K562 (cell line): ENCODE data around the gene DAAM1. TPM values are rescaled to one million over a fixed set of nuclear protein-coding genes. Genes with fewer than 3 reads are reported as not detected.

Experiments
- ATAC-seq: fragments of 200-7000 bp; cut with Tn5 transposase; 3 replicates; pipeline ENCODE4 v1.9.1; 2020; ENCODE audit warnings: moderate library complexity
- BruUV-seq: library from RNA; stranded (reverse); fragments of 400-500 nt; replicated peaks from 2 replicates; lab custom pipeline; 2021; lab: Mats Ljungman, UMichigan
- CTCF ChIA-PET: fragments of 300-600 bp; formaldehyde crosslinking; extraction: SDS; loops from one replicate; lab custom pipeline; 2021; ENCODE audit warnings: low intra/inter-chr PET ratio; lab: Yijun Ruan, JAX
- POLR2A ChIA-PET: fragments of 300-600, 350-650 bp; sonication (Branson Sonifier 250); formaldehyde crosslinking; extraction: SDS; loops from one replicate; lab custom pipeline; 2021; ENCODE audit warnings: antibody characterized with exemption, inconsistent platforms; lab: Yijun Ruan, JAX
- DNase-seq, 4 experiments: peaks; one replicate each; pipeline versions ENCODE4 v3.0.0 to v3.0.0-alpha.2; 2011 to 2018; ENCODE audit warnings: low spot score in 3 of 4, mixed read lengths in 3 of 4; ENCODE audit errors: extremely low read depth in 1 of 4
- FAIRE-seq: peaks from 2 replicates; lab custom pipeline; 2011; peaks lifted over from hg19 to GRCh38; lab: Jason Lieb, UNC
- H2AFZ ChIP-seq: 2 replicates; pipeline ENCODE4 v1.6.0; 2011; ENCODE audit warnings: low read depth, low read length, control low read depth, inconsistent platforms
- H3K27ac ChIP-seq: fragments of 200-600 bp; 3 replicates; pipeline ENCODE4 v1.8.0; 2011; ENCODE audit warnings: low read depth, mild to moderate bottlenecking, control low read depth, inconsistent platforms, low read length, moderate library complexity, mixed read lengths; ENCODE audit errors: extremely low read depth
- H3K27me3 ChIP-seq, 2 experiments: fragments of 300-600 bp in 1 of 2; 2 replicates in 1 of 2; 3 replicates in 1 of 2; pipeline versions ENCODE4 v1.6.0 to v1.8.0; 2011; ENCODE audit warnings: inconsistent platforms in 2 of 2, low read length in 2 of 2, mild to moderate bottlenecking in 1 of 2, mixed read lengths in 1 of 2, moderate library complexity in 1 of 2; ENCODE audit not compliant: control insufficient read depth in 2 of 2, insufficient read depth in 2 of 2
- H3K36me3 ChIP-seq: fragments of 300-600 bp; 3 replicates; pipeline ENCODE4 v1.8.0; 2011; ENCODE audit warnings: mild to moderate bottlenecking, low read length, inconsistent platforms; ENCODE audit not compliant: control insufficient read depth, insufficient read depth
- H3K4me1 ChIP-seq, 2 experiments: fragments of 200-600 bp in 1 of 2; replicated peaks in 1 of 2; 2 replicates in 1 of 2; 3 replicates in 1 of 2; pipeline versions ENCODE4 v1.5.1 to v1.8.0; 2011; ENCODE audit warnings: inconsistent platforms in 2 of 2, low read length in 2 of 2, mild to moderate bottlenecking in 1 of 2, mixed read lengths in 1 of 2, moderate library complexity in 1 of 2; ENCODE audit not compliant: control insufficient read depth in 2 of 2, insufficient read depth in 2 of 2
- H3K4me2 ChIP-seq: 2 replicates; pipeline ENCODE4 v1.6.1; 2011; ENCODE audit warnings: low read length, control low read depth, inconsistent platforms, mixed read lengths; ENCODE audit not compliant: insufficient read depth
- H3K4me3 ChIP-seq: fragments of 200-600 bp; sonication (generic), shearing (Covaris generic); 2 replicates; pipeline ENCODE4 v1.5.1; 2016; ENCODE audit warnings: control low read depth, inconsistent platforms
- H3K79me2 ChIP-seq: fragments of 200-600 bp; 3 replicates; pipeline ENCODE4 v1.8.0; 2011; ENCODE audit warnings: low read length, inconsistent platforms; ENCODE audit not compliant: control insufficient read depth, insufficient read depth
- H3K9ac ChIP-seq, 2 experiments: 2 replicates each; pipeline versions ENCODE4 v1.6.0 to v1.6.1; 2011; ENCODE audit warnings: low read depth in 2 of 2, low read length in 2 of 2, control low read depth in 1 of 2, inconsistent platforms in 1 of 2, mild to moderate bottlenecking in 1 of 2, mixed read lengths in 1 of 2; ENCODE audit not compliant: insufficient read depth in 1 of 2
- H3K9me1 ChIP-seq: one replicate; pipeline ENCODE4 v1.6.0; 2011; ENCODE audit warnings: inconsistent platforms, mild to moderate bottlenecking, low read length, moderate library complexity; ENCODE audit not compliant: control insufficient read depth, insufficient read depth
- H3K9me3 ChIP-seq: replicated peaks from 2 replicates; pipeline ENCODE4 v1.5.1; 2011; ENCODE audit warnings: low read depth, low read length, inconsistent platforms; ENCODE audit not compliant: control insufficient read depth, insufficient read depth
- H4K20me1 ChIP-seq: replicated peaks from 2 replicates; pipeline ENCODE4 v1.6.1; 2011; ENCODE audit warnings: low read length, inconsistent platforms, mixed read lengths; ENCODE audit not compliant: control insufficient read depth, insufficient read depth
- BRCA1 ChIP-seq, 2 experiments: fragments of 450-650 bp in 1 of 2; sonication (generic) in 1 of 2; formaldehyde crosslinking in 1 of 2; IDR thresholded peaks; 2 replicates each; pipeline versions ENCODE4 v1.5.0 to v1.6.1; 2017 to 2020; ENCODE audit warnings: mild to moderate bottlenecking in 1 of 2, missing genetic modification reagents in 1 of 2
- CBX2 ChIP-seq: fragments of 200-600 bp; sonication (generic); IDR thresholded peaks from one replicate; pipeline ENCODE4 v1.6.1; 2012; ENCODE audit warnings: mild to moderate bottlenecking, low read length, inconsistent platforms; ENCODE audit not compliant: insufficient read depth, poor library complexity, severe bottlenecking
- E2F5 ChIP-seq: sonication (generic); formaldehyde crosslinking; IDR thresholded peaks from 2 replicates; pipeline ENCODE4 v1.8.0; 2022; ENCODE audit warnings: mild to moderate bottlenecking, missing genetic modification reagents
- GTF2E2 ChIP-seq: fragments of 200-800 bp; sonication (Bioruptor generic); IDR thresholded peaks from 2 replicates; pipeline ENCODE4 v1.6.1; 2016; ENCODE audit warnings: missing genetic modification characterization, missing compliant biosample characterization
- NFYB ChIP-seq: IDR thresholded peaks from 2 replicates; pipeline ENCODE4 v1.6.1; 2011; ENCODE audit warnings: mild to moderate bottlenecking, moderate library complexity; ENCODE audit not compliant: insufficient read length; ENCODE audit errors: extremely low read depth
- PHF8 ChIP-seq: fragments of 200-600 bp; sonication (generic); IDR thresholded peaks from 2 replicates; pipeline ENCODE4 v1.6.1; 2012; ENCODE audit warnings: mixed run types, mild to moderate bottlenecking, inconsistent platforms, low read length, moderate library complexity, borderline replicate concordance
- PKNOX1 ChIP-seq: fragments of 450-650 bp; IDR thresholded peaks from 2 replicates; pipeline ENCODE4 v1.6.1; 2016
- RBM25 ChIP-seq: fragments of 200-400 bp; formaldehyde crosslinking; IDR thresholded peaks from 2 replicates; pipeline ENCODE4 v1.6.1; 2018; ENCODE audit warnings: low read length, low read depth, moderate library complexity; ENCODE audit not compliant: severe bottlenecking
- STAT5B ChIP-seq: fragments of 250-450 bp; sonication (Bioruptor Pico); IDR thresholded peaks from 2 replicates; pipeline ENCODE4 v1.8.0; 2021; ENCODE audit warnings: mild to moderate bottlenecking, inconsistent platforms
- THRAP3 ChIP-seq: fragments of 450-650 bp; IDR thresholded peaks from 2 replicates; pipeline ENCODE4 v1.6.1; 2016; ENCODE audit warnings: mild to moderate bottlenecking, inconsistent platforms, borderline replicate concordance
- ZFX ChIP-seq: sonication (generic); formaldehyde crosslinking; IDR thresholded peaks from 2 replicates; pipeline ENCODE4 v1.8.0; 2022; ENCODE audit warnings: mild to moderate bottlenecking, missing genetic modification reagents, moderate library complexity
- ZNF316 ChIP-seq: fragments of 450-650 bp; IDR thresholded peaks from 2 replicates; pipeline ENCODE4 v1.6.1; 2016
- ZNF384 ChIP-seq: IDR thresholded peaks from 2 replicates; pipeline ENCODE4 v1.6.1; 2012; ENCODE audit warnings: low read depth, low read length, improper control_type of control experiment
- ZNF444 ChIP-seq: fragments of 250-450 bp; sonication (Bioruptor Pico); IDR thresholded peaks from 2 replicates; pipeline ENCODE4 v1.4.0; 2020; ENCODE audit warnings: mild to moderate bottlenecking, moderate library complexity
- WGBS: fragments of 100-300 bp; shearing (Covaris generic); methylation state at CpG from one replicate; pipeline ENCODE4 v1.1.6; 2016; ENCODE audit warnings: low coverage, mixed read lengths; ENCODE audit not compliant: insufficient coverage; ENCODE audit errors: missing lambda C conversion rate; 5-methylcytosine and 5-hydroxymethylcytosine counted together
- in situ Hi-C: fragments of 300-500 bp; cut with MboI; formaldehyde crosslinking; loops from 4 replicates; pipeline ENCODE4 v1.15.0; 2018; ENCODE audit warnings: inconsistent platforms, mixed read lengths
- intact Hi-C: fragments of 100-400 bp; cut with micrococcal nuclease; formaldehyde crosslinking; loops from 2 replicates; pipeline ENCODE4 v1.14.2; 2022
- polyA plus RNA-seq, 8 experiments: library from polyadenylated mRNA; depleted of rRNA in 4 of 8; stranded (reverse) in 5 of 8; unstranded in 3 of 8; fragments of >200 nt; fragmentation: Nextera tagmentation in 2 of 8; fragmentation: Illumina TruSeq in 1 of 8; extraction: Ambion mirVana in 2 of 8; extraction: Trizol in 1 of 8; gene quantifications; 2 replicates each; pipeline versions ENCODE4 v1.2.1 to v1.2.3, GENCODE V29; 2011 to 2014; ENCODE audit warnings: inconsistent platforms in 1 of 8, missing spikeins in 1 of 8
- total RNA-seq, 7 experiments: library from RNA; depleted of rRNA in 6 of 7; stranded (reverse); fragments of >200 nt in 6 of 7; fragmentation: Illumina TruSeq in 2 of 7; extraction: Trizol in 2 of 7; gene quantifications; 2 replicates each; pipeline versions ENCODE4 v1.2.1 to v1.2.3, GENCODE V29; 2011 to 2021; ENCODE audit warnings: low replicate concordance in 1 of 7

The DAAM1 gene
- total and polyA plus RNA-seq, 9 of the 15 experiments (the other 6 are each of a cell fraction or from before 2014, with no cell fraction given): 3.6 to 11.6 (median 6.7) TPM

GRCh38 chr14:59245809-59246295, 57.4 kb downstream of the DAAM1 start:
- POLR2A ChIA-PET: no interaction called here
- Histone ChIP-seq H3K36me3 (no peaks in the 10 kb centered on the region), H3K9me3 (no peaks in the 10 kb centered on the region), H2AFZ (no peak overlapping the region), H3K9ac (no peak overlapping the region), H4K20me1 (0 out of 2 replicates have a peak, but pooled peaks cover 2% of the 10 kb centered on the region), H3K27ac (no peak overlapping the region), H3K9me1 (no peaks in the 10 kb centered on the region), H3K4me3 (no peak overlapping the region), H3K4me2 (no peak overlapping the region), H3K4me1 (no peaks in the 10 kb centered on the region), H3K79me2 (no peaks in the 10 kb centered on the region)
- no peak for DNase-seq
- 50% methylated on average over 1 of the region's 1 CpG for WGBS
- BruUV-seq: no TSS peak
- FAIRE-seq: no peak
- CTCF ChIA-PET: no interaction called here
- intact Hi-C loops (loop anchor here (10.0 kb wide), 1 partner anchor 91 kb away; no protein-coding TSS in a partner anchor), in situ Hi-C loops (no loop called here)
- TF ChIP-seq STAT5B (CRISPR knock-in tag): no peak
- TF ChIP-seq PHF8: no peak
- TF ChIP-seq ZNF316: no peak
- TF ChIP-seq NFYB: no peak
- TF ChIP-seq BRCA1 (IDR thresholded peaks at IDR 0.05): no peak
- no peak for TF ChIP-seq BRCA1 (CRISPR knock-in tag; IDR thresholded peaks at IDR 0.05)
- TF ChIP-seq, all 486 proteins: peak for 0
- ATAC-seq: no peak
- H3K27me3 ChIP-seq: no peaks in the 10 kb centered on the region

- in situ Hi-C loops: no loop called here
- H3K4me1 ChIP-seq: no peaks in the 10 kb centered on the region
- no peak overlapping the region for H3K9ac ChIP-seq
- H3K79me2 ChIP-seq: no peaks in the 10 kb centered on the region
- ATAC-seq: no peak
- no TSS peak for BruUV-seq
- no peak overlapping the region for H3K27ac ChIP-seq
- H2AFZ ChIP-seq: no peak overlapping the region
- DNase-seq: no peak
- 44% methylated on average over 3 of the region's 3 CpGs for WGBS
- 0 out of 2 replicates have a peak, but pooled peaks cover 6% of the 10 kb centered on the region for H4K20me1 ChIP-seq
- H3K4me3 ChIP-seq: no peak overlapping the region
- H3K36me3 ChIP-seq: no peaks in the 10 kb centered on the region
- H3K9me1 ChIP-seq: no peaks in the 10 kb centered on the region
- no peak for FAIRE-seq
- POLR2A ChIA-PET: no interaction called here
- CTCF ChIA-PET: no interaction called here
- H3K9me3 ChIP-seq: no peaks in the 10 kb centered on the region
- intact Hi-C loops: loop anchor here (10.0 kb wide), 1 partner anchor 92 kb away; no protein-coding TSS in a partner anchor
- no peaks in the 10 kb centered on the region for H3K27me3 ChIP-seq
- H3K4me2 ChIP-seq: no peak overlapping the region
- no peak for TF ChIP-seq ZNF384
- no peak for TF ChIP-seq RBM25
- no peak for TF ChIP-seq THRAP3
- no peak for TF ChIP-seq CBX2
- no peak for TF ChIP-seq GTF2E2 (tag)
- TF ChIP-seq ZFX (CRISPR knock-in tag): no peak
- TF ChIP-seq ZNF444 (CRISPR knock-in tag): no peak
- TF ChIP-seq PKNOX1: no peak
- no peak for TF ChIP-seq E2F5
Observed at GRCh38 chr14:59246566-59246965, 58.1 kb downstream of the DAAM1 start.
